HEK293 (cell line): ENCODE measurements around the gene PIM3.

ENCODE experiments used
- ZNF561 ChIP-seq: fragments of 450-650 bp; IDR thresholded peaks from 2 replicates; pipeline ENCODE4 v1.5.1; 2018; ENCODE audit warnings: missing biosample characterization, missing genetic modification characterization, borderline replicate concordance
- ZNF791 ChIP-seq: fragments of 450-650 bp; formaldehyde crosslinking; IDR thresholded peaks from 2 replicates; pipeline ENCODE4 v1.5.1; 2016; ENCODE audit warnings: missing biosample characterization, missing genetic modification characterization

GRCh38 chr22:49951000-49951677, 9.4 kb upstream of the PIM3 start:
- TF ChIP-seq ZNF791 (tag by site-specific recombination) (no peak), ZNF561 (tag by site-specific recombination) (no peak)
